HUES48 (cell line): ENCODE data around the gene PGAP6.
"Not testable (repeated sequence)": the region's sequence is repeated elsewhere in the genome, so short reads cannot be mapped to it uniquely, and the experiment has no call there.

Experiments used
- H3K27ac ChIP-seq: one replicate; pipeline ENCODE4 v1.7.0; 2013; ENCODE audit warnings: low read depth, low read length, inconsistent platforms
- H3K27me3 ChIP-seq: 2 replicates; pipeline ENCODE4 v1.6.1; 2013; ENCODE audit warnings: mild to moderate bottlenecking, low read length; ENCODE audit not compliant: control insufficient read depth, insufficient read depth
- H3K36me3 ChIP-seq: 2 replicates; pipeline ENCODE4 v1.6.1; 2013; ENCODE audit warnings: low read length; ENCODE audit not compliant: control insufficient read depth, insufficient read depth
- H3K4me1 ChIP-seq: 2 replicates; pipeline ENCODE4 v1.6.1; 2013; ENCODE audit warnings: mild to moderate bottlenecking, low read length; ENCODE audit not compliant: control insufficient read depth, insufficient read depth
- H3K4me3 ChIP-seq: 2 replicates; pipeline ENCODE4 v1.5.1; 2013; ENCODE audit warnings: mild to moderate bottlenecking, low read depth, low read length
- H3K9ac ChIP-seq: 2 replicates; pipeline ENCODE4 v1.6.1; 2013; ENCODE audit warnings: mild to moderate bottlenecking, low read depth, low read length, moderate library complexity
- H3K9me3 ChIP-seq: 2 replicates; pipeline ENCODE4 v1.6.1; 2013; ENCODE audit warnings: low read length; ENCODE audit not compliant: control insufficient read depth, insufficient read depth

PGAP6 gene

GRCh38 chr16:362702-362999 lies 19.1 kb downstream of the PGAP6 start:
- not testable (repeated sequence) for H3K4me1 ChIP-seq, H3K4me3 ChIP-seq, H3K9ac ChIP-seq, H3K27me3 ChIP-seq, H3K9me3 ChIP-seq, H3K27ac ChIP-seq
- H3K36me3 ChIP-seq, result peaks cover 16% of the 10 kb centered on the region

- no peaks in the 10 kb centered on the region for H3K9me3 ChIP-seq
- no peaks in the 10 kb centered on the region for H3K27me3 ChIP-seq
- peaks cover 10% of the 10 kb centered on the region for H3K36me3 ChIP-seq
- H3K4me1 ChIP-seq, result no peaks in the 10 kb centered on the region
- H3K4me3 ChIP-seq, result no peak overlapping the region
- H3K9ac ChIP-seq, result no peak overlapping the region
- no peak overlapping the region for H3K27ac ChIP-seq
These were observed 19.7 kb downstream of the PGAP6 start for GRCh38 chr16:361872-362701.

GRCh38 chr16:361341-361871 lies 20.4 kb downstream of the PGAP6 start:
- no peak overlapping the region for H3K4me3 ChIP-seq
- no peak overlapping the region for H3K9ac ChIP-seq
- H3K9me3 ChIP-seq, result no peaks in the 10 kb centered on the region
- no peaks in the 10 kb centered on the region for H3K27me3 ChIP-seq
- H3K4me1 ChIP-seq, result no peaks in the 10 kb centered on the region
- peaks cover 3% of the 10 kb centered on the region; the same call in 1 of the 2 replicates for H3K36me3 ChIP-seq
- H3K27ac ChIP-seq, result no peak overlapping the region

- Histone ChIP-seq H3K9me3 (no peaks in the 10 kb centered on the region), H3K36me3 (no peaks in the 10 kb centered on the region), H3K4me3 (no peak overlapping the region), H3K27ac (no peak overlapping the region), H3K9ac (no peak overlapping the region), H3K4me1 (no peaks in the 10 kb centered on the region), H3K27me3 (no peaks in the 10 kb centered on the region)
These were observed 21.0 kb downstream of the PGAP6 start for GRCh38 chr16:360698-361336.

GRCh38 chr16:359871-360697 lies 21.7 kb downstream of the PGAP6 start:
- no peak overlapping the region for H3K4me3 ChIP-seq
- H3K27ac ChIP-seq, result no peak overlapping the region
- no peaks in the 10 kb centered on the region for H3K27me3 ChIP-seq
- H3K9me3 ChIP-seq, result no peaks in the 10 kb centered on the region
- H3K4me1 ChIP-seq, result no peaks in the 10 kb centered on the region
- no peak overlapping the region for H3K9ac ChIP-seq
- H3K36me3 ChIP-seq, result no peaks in the 10 kb centered on the region

- Histone ChIP-seq H3K27ac (no peak overlapping the region), H3K9me3 (no peaks in the 10 kb centered on the region), H3K4me3 (no peak overlapping the region), H3K4me1 (no peaks in the 10 kb centered on the region), H3K36me3 (no peaks in the 10 kb centered on the region), H3K9ac (no peak overlapping the region), H3K27me3 (no peaks in the 10 kb centered on the region)
These were observed 22.6 kb downstream of the PGAP6 start for GRCh38 chr16:359067-359763.

- Histone ChIP-seq H3K9me3 (no peaks in the 10 kb centered on the region), H3K27ac (no peak overlapping the region), H3K9ac (no peak overlapping the region), H3K27me3 (no peaks in the 10 kb centered on the region), H3K36me3 (no peaks in the 10 kb centered on the region), H3K4me1 (no peaks in the 10 kb centered on the region), H3K4me3 (no peak overlapping the region)
These were observed 25.0 kb downstream of the PGAP6 start for GRCh38 chr16:356741-357140.

GRCh38 chr16:354971-355461 lies 26.8 kb downstream of the PGAP6 start:
- Histone ChIP-seq H3K36me3 (peaks cover 6% of the 10 kb centered on the region), H3K9ac (no peak overlapping the region), H3K4me3 (no peak overlapping the region), H3K9me3 (no peaks in the 10 kb centered on the region), H3K27me3 (no peaks in the 10 kb centered on the region), H3K27ac (no peak overlapping the region), H3K4me1 (no peaks in the 10 kb centered on the region)

GRCh38 chr16:354291-354881 lies 27.4 kb downstream of the PGAP6 start:
- no peak overlapping the region for H3K4me3 ChIP-seq
- H3K4me1 ChIP-seq, result no peaks in the 10 kb centered on the region

More at GRCh38 chr16:354291-354881, 27.4 kb downstream of the PGAP6 start:
- no peaks in the 10 kb centered on the region for H3K9me3 ChIP-seq
- H3K27ac ChIP-seq, result no peak overlapping the region
- no peak overlapping the region for H3K9ac ChIP-seq
- no peaks in the 10 kb centered on the region for H3K27me3 ChIP-seq
- H3K36me3 ChIP-seq, result peaks cover 11% of the 10 kb centered on the region
